ENCODE data around the gene HTRA1. TPM values are rescaled to one million over a fixed set of nuclear protein-coding genes. Genes with fewer than 3 reads are reported as not detected.

HTRA1 gene
- total and polyA plus RNA-seq, 10 of the 15 experiments (the other 5 are each of a cell fraction or from before 2014, with no cell fraction given): 0.13 TPM; not detected in 9

DNA sequence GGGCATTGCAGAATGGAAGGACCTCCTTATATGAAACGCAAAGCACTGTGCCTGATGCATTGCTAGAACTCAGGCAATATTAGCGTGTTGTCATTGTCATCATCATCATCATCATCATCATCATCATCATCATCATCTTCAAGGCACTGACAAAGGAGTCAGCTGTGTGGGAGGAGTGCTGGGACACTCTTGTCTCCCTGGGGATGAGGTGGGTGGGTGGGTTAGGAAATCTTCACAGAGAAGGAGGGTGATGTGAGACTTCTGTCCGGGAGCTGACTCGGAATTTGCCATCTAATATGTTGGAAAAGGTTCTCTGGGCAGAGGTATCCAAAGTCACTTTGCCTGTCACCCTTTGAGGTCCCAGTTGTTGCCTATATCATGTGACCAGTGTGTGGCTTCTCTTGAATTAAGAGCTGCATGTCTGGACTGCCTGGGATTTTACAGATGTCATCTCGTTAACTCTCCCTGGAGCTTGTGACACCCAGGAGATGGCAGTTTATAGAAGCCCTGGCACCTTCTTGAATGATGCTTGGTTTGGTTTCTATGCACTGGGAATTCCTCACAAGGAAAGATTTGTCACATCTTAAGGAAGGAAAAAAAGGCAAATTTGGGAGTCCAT is 7.1 kb downstream of the HTRA1 start:
- H2AFZ ChIP-seq (ENCODE audit: control insufficient read depth, low read depth, low read length): no peak overlapping the region
- FAIRE-seq (no peak), DNase-seq (ENCODE audit: low read depth, low spot score) (no peak), ATAC-seq (no peak)
- SMC1A ChIA-PET (ENCODE audit: uncharacterized antibody, unreplicated experiment): interaction anchor here (0.9 kb wide), 1 partner anchor 35 kb away, joined by 3 read pairs; no protein-coding TSS in a partner anchor
- RAD21 ChIA-PET (ENCODE audit: unreplicated experiment): no interaction called here
- no peaks in the 10 kb centered on the region for H3K4me1 ChIP-seq (ENCODE audit: control insufficient read depth, insufficient read depth, low read length)
- WGBS (ENCODE audit: insufficient coverage, insufficient replicate concordance, low lambda C conversion rate, missing lambda C conversion rate): 25% methylated on average over 5 of the region's 5 CpGs
- H3K9ac ChIP-seq (ENCODE audit: control insufficient read depth, insufficient read depth, low read length): no peak overlapping the region
- no peak overlapping the region for H3K4me3 ChIP-seq
- H3K27ac ChIP-seq (ENCODE audit: control insufficient read depth, insufficient read depth): no peak overlapping the region
- TF ChIP-seq POLR2AphosphoS2 (IDR thresholded peaks at IDR 0.05; ENCODE audit: low read depth, low read length) (no peak), SREBF2 (IDR thresholded peaks at IDR 0.05; ENCODE audit: low read length) (no peak), ESRRA (IDR thresholded peaks at IDR 0.05; ENCODE audit: low read length) (no peak), SRF (IDR thresholded peaks at IDR 0.05; ENCODE audit: low read depth in 2 of 2, low read length in 2 of 2) (no peak)
- no peaks in the 10 kb centered on the region for H3K9me3 ChIP-seq (replicated peaks; ENCODE audit: control insufficient read depth, insufficient read depth, low read length)
- POLR2A ChIA-PET: no interaction called here
- no peak overlapping the region for H3K4me2 ChIP-seq (ENCODE audit: control insufficient read depth, insufficient read depth)
- no peaks in the 10 kb centered on the region for H3K79me2 ChIP-seq (ENCODE audit: control insufficient read depth, insufficient read depth, low read length)
- in situ Hi-C loops (cut with MboI) (no loop called here), intact Hi-C loops (cut with micrococcal nuclease; ENCODE audit: unreplicated experiment) (no loop called here)
- CTCF ChIA-PET: interaction anchor here (0.7 kb wide), 1 partner anchor 15 kb away, joined by 3 read pairs; no protein-coding TSS in a partner anchor
- no peaks in the 10 kb centered on the region for H3K36me3 ChIP-seq (ENCODE audit: control insufficient read depth in 2 of 2, insufficient read depth in 2 of 2, low read length in 1 of 2)
- no TSS peak for BruUV-seq (replicated peaks)
- H3K27me3 ChIP-seq (replicated peaks in 1 of 2; ENCODE audit: control insufficient read depth in 2 of 2, insufficient read depth in 2 of 2, low read length in 1 of 2): peaks cover 3% of the 10 kb centered on the region in 2 experiments; a peak in 3 of 4 replicates
- no peaks in the 10 kb centered on the region for H4K20me1 ChIP-seq (ENCODE audit: control insufficient read depth, insufficient read depth)

- Histone ChIP-seq H2AFZ (ENCODE audit: control insufficient read depth, low read depth, low read length) (no peak overlapping the region), H3K4me3 (no peak overlapping the region), H3K27ac (ENCODE audit: control insufficient read depth, insufficient read depth) (no peak overlapping the region), H4K20me1 (ENCODE audit: control insufficient read depth, insufficient read depth) (no peaks in the 10 kb centered on the region), H3K4me2 (ENCODE audit: control insufficient read depth, insufficient read depth) (no peak overlapping the region), H3K36me3 (ENCODE audit: control insufficient read depth in 2 of 2, insufficient read depth in 2 of 2, low read length in 1 of 2) (no peaks in the 10 kb centered on the region), H3K9ac (ENCODE audit: control insufficient read depth, insufficient read depth, low read length) (no peak overlapping the region), H3K79me2 (ENCODE audit: control insufficient read depth, insufficient read depth, low read length) (no peaks in the 10 kb centered on the region), H3K27me3 (replicated peaks in 1 of 2; ENCODE audit: control insufficient read depth in 2 of 2, insufficient read depth in 2 of 2, low read length in 1 of 2) (peaks cover 2 to 3% of the 10 kb centered on the region in 2 experiments; a peak in 3 of 4 replicates), H3K9me3 (replicated peaks; ENCODE audit: control insufficient read depth, insufficient read depth, low read length) (no peaks in the 10 kb centered on the region), H3K4me1 (ENCODE audit: control insufficient read depth, insufficient read depth, low read length) (no peaks in the 10 kb centered on the region)
- RAD21 ChIA-PET (ENCODE audit: unreplicated experiment): no interaction called here
- POLR2A ChIA-PET: no interaction called here
- in situ Hi-C loops (cut with MboI) (no loop called here), intact Hi-C loops (cut with micrococcal nuclease; ENCODE audit: unreplicated experiment) (no loop called here)
- ATAC-seq (no peak), DNase-seq (ENCODE audit: low read depth, low spot score) (no peak), FAIRE-seq (no peak)
- SMC1A ChIA-PET (ENCODE audit: uncharacterized antibody, unreplicated experiment): interaction anchor here (0.9 kb wide), 1 partner anchor 36 kb away, joined by 3 read pairs; no protein-coding TSS in a partner anchor
- no TSS peak for BruUV-seq (replicated peaks)
- CTCF ChIA-PET: interaction anchor here (0.7 kb wide), 1 partner anchor 15 kb away, joined by 3 read pairs; no protein-coding TSS in a partner anchor
- 18% methylated on average over 11 of the region's 11 CpGs for WGBS (ENCODE audit: insufficient coverage, insufficient replicate concordance, low lambda C conversion rate, missing lambda C conversion rate)
- TF ChIP-seq GATAD2B (conservative IDR thresholded peaks at IDR 0.05; ENCODE audit: low read depth) (no peak), STAT1 (conservative IDR thresholded peaks at IDR 0.05) (no peak), ASH2L (IDR thresholded peaks at IDR 0.05; ENCODE audit: borderline replicate concordance, low read depth) (no peak), NFXL1 (IDR thresholded peaks at IDR 0.05; ENCODE audit: borderline replicate concordance) (no peak), RAD51 (IDR thresholded peaks at IDR 0.05) (no peak)
- TF ChIP-seq, protein P1, sequence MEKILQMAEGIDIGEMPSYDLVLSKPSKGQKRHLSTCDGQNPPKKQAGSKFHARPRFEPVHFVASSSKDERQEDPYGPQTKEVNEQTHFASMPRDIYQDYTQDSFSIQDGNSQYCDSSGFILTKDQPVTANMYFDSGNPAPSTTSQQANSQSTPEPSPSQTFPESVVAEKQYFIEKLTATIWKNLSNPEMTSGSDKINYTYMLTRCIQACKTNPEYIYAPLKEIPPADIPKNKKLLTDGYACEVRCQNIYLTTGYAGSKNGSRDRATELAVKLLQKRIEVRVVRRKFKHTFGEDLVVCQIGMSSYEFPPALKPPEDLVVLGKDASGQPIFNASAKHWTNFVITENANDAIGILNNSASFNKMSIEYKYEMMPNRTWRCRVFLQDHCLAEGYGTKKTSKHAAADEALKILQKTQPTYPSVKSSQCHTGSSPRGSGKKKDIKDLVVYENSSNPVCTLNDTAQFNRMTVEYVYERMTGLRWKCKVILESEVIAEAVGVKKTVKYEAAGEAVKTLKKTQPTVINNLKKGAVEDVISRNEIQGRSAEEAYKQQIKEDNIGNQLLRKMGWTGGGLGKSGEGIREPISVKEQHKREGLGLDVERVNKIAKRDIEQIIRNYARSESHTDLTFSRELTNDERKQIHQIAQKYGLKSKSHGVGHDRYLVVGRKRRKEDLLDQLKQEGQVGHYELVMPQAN (conservative IDR thresholded peaks at IDR 0.05): no peak
These were observed 7.8 kb downstream of the HTRA1 start for GRCh38 chr10:122468926-122469781.

All from GM12878 (cell line).